BE2C (cell line): ENCODE data around the gene ASTN2.
"Not testable (repeated sequence)": the region's sequence is repeated elsewhere in the genome, so short reads cannot be mapped to it uniquely, and the experiment has no call there.

ENCODE experiments used
- DNase-seq: peaks from one replicate; pipeline ENCODE4 v3.0.0-alpha.2; 2020
- H3K27me3 ChIP-seq: fragments of 250-450 bp; sonication (Bioruptor Pico); 2 replicates; pipeline ENCODE4 v1.5.1; 2020; ENCODE audit warnings: mild to moderate bottlenecking
- H3K36me3 ChIP-seq: fragments of 250-450 bp; sonication (Bioruptor Pico); 2 replicates; pipeline ENCODE4 v1.5.1; 2020; ENCODE audit warnings: mild to moderate bottlenecking
- H3K4me1 ChIP-seq: fragments of 250-450 bp; sonication (Bioruptor Pico); 2 replicates; pipeline ENCODE4 v1.5.1; 2020
- H3K4me3 ChIP-seq: 2 replicates; pipeline ENCODE4 v1.5.1; 2011; ENCODE audit warnings: low read depth, low read length
- H3K9me3 ChIP-seq: fragments of 250-450 bp; sonication (Bioruptor Pico); 2 replicates; pipeline ENCODE4 v1.5.1; 2020
- TF ChIP-seq, protein P1 (sequence below): IDR thresholded peaks from 2 replicates; pipeline ENCODE4 v1.5.1; 2012; ENCODE audit warnings: mild to moderate bottlenecking, low read depth, low read length

Gene ASTN2

DNA sequence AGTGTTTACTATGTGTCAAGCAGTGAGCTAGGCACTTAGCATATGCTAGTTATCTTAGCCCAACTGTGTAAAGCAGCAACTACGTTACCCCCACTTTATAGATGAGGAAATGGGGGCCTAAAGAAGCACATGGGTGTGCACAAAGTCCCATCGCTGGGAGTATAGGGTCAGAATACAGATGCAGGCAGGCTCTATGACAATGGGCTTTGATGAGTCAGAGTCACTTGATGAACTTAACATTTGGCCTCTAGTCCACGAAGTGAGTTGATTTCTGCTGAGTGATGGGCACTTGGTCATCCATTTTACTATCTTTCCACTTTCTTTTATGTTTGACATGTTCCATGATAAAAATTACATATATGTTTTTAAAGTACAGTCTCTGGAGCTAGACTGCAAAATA lies 523.4 kb downstream of the ASTN2 start:
- Histone ChIP-seq H3K27me3 (no peaks in the 10 kb centered on the region), H3K4me1 (no peaks in the 10 kb centered on the region), H3K36me3 (no peaks in the 10 kb centered on the region), H3K4me3 (no peak overlapping the region), H3K9me3 (no peaks in the 10 kb centered on the region)
- TF ChIP-seq, protein P1, sequence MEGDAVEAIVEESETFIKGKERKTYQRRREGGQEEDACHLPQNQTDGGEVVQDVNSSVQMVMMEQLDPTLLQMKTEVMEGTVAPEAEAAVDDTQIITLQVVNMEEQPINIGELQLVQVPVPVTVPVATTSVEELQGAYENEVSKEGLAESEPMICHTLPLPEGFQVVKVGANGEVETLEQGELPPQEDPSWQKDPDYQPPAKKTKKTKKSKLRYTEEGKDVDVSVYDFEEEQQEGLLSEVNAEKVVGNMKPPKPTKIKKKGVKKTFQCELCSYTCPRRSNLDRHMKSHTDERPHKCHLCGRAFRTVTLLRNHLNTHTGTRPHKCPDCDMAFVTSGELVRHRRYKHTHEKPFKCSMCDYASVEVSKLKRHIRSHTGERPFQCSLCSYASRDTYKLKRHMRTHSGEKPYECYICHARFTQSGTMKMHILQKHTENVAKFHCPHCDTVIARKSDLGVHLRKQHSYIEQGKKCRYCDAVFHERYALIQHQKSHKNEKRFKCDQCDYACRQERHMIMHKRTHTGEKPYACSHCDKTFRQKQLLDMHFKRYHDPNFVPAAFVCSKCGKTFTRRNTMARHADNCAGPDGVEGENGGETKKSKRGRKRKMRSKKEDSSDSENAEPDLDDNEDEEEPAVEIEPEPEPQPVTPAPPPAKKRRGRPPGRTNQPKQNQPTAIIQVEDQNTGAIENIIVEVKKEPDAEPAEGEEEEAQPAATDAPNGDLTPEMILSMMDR = no peak
- no peak for DNase-seq

DNA sequence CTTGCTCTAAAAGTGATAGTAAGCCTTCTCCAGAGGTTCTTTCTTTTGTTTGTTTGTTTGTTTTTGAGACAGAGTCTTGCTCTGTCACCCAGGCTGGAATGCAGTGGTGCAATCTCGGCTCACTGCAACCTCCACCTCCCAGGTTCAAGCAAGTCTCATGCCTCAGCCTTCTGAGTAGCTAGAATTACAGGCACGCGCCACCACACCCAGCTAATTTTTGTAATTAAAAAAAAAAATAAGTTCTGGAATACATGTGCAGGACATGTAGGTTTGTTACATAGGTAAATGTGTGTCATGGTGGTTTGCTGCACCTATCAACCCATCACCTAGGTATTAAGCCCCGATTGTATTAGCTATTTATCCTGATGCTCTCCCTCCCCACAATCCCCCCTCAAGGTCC lies 526.4 kb downstream of the ASTN2 start:
- H3K27me3 ChIP-seq, H3K4me1 ChIP-seq, DNase-seq, H3K36me3 ChIP-seq, H3K9me3 ChIP-seq, H3K4me3 ChIP-seq: not testable (repeated sequence)

DNA sequence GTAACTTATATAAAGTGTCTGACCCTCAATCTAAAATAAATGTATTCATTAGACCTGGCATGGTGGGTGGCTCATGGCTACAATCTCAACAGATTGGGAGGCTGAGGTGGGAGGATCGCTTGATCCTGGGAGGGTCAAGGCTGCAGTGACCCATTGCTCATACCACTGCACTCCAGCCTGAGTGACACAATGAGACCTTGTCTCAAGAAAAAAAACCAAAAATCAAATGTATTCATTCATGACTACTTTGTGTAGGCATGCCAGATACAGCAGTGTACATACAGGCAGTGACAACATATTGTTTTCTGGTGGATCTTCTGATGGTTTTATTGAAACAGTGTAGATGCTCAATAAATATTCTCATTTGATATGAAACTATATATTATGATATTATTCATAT lies 526.8 kb downstream of the ASTN2 start:
- TF ChIP-seq, protein P1 = no peak
- no peaks in the 10 kb centered on the region; the same call in 1 of the 2 replicates for H3K36me3 ChIP-seq
- no peak overlapping the region for H3K4me3 ChIP-seq
- H3K27me3 ChIP-seq = no peaks in the 10 kb centered on the region
- H3K4me1 ChIP-seq = no peaks in the 10 kb centered on the region
- DNase-seq = no peak
- H3K9me3 ChIP-seq = no peaks in the 10 kb centered on the region

DNA sequence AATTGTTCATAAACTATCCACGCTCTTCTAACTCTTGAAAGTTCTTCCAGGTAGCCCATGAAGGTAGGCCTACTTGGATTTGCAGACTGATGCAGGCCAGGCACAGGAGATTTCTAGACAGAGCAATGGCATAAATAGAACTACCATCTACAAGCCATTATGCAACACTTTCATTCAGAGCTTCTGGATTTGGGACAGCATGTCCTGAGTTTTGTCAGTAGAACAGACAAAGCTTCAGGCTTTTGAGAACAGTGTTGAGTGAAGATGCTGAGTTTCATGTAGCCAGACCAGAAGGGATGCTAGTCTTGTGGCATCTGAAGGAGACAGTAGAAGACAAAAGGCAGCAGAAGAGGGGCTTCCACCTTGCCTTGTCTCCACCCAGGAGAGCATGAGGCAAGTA lies 531.2 kb downstream of the ASTN2 start:
- H3K9me3 ChIP-seq = no peaks in the 10 kb centered on the region
- H3K4me1 ChIP-seq = no peaks in the 10 kb centered on the region
- TF ChIP-seq, protein P1 = no peak
- no peak overlapping the region for H3K4me3 ChIP-seq
- no peak for DNase-seq
- no peaks in the 10 kb centered on the region for H3K27me3 ChIP-seq
- H3K36me3 ChIP-seq = no peaks in the 10 kb centered on the region; the same call in 1 of the 2 replicates

DNA sequence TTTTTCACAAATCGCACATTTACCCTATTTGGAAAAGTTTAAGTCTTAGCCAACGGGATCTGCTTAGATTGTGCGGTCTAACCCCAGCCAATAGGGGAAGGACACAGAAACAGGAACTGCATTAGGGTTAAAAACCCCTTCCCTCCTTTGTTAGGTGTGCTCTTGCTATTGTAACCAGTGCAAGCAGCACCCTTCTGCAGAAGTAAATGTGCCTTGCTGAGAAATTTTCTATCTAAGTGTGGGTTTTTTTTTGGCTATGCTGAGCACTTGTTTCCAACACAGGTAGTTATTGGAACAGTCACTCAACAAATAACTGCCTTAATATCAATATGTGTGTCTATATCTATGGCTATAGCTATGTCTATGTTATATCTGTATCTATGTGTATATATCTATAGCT lies 537.8 kb downstream of the ASTN2 start:
- no peak for DNase-seq
- H3K9me3 ChIP-seq = no peaks in the 10 kb centered on the region; the same call in 1 of the 2 replicates
- no peak overlapping the region for H3K4me3 ChIP-seq
- no peaks in the 10 kb centered on the region for H3K4me1 ChIP-seq
- peaks cover 3% of the 10 kb centered on the region for H3K36me3 ChIP-seq
- TF ChIP-seq, protein P1 = no peak
- no peaks in the 10 kb centered on the region for H3K27me3 ChIP-seq

DNA sequence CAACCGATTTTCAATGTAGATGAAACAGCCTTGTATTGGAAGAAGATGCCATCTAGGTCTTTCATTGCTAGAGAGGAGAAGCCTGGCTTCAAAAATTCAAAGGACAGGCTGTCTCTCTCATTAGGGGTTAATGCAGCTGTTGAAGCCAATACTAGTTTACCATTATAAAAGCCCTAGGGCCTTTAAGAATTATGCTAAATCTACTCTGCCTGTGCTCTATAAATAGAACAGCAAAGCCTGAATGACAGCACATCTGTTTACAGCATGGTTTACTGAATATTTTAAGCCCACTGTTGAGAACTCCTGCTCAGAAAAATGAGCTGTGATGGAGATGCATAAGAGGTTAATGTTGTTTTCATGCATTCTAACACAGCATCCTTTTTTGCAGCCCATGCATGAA lies 539.3 kb downstream of the ASTN2 start:
- no peak overlapping the region for H3K4me3 ChIP-seq
- TF ChIP-seq, protein P1 = no peak
- no peak for DNase-seq
- H3K4me1 ChIP-seq = no peaks in the 10 kb centered on the region
- H3K9me3 ChIP-seq = no peaks in the 10 kb centered on the region; the same call in 1 of the 2 replicates
- peaks cover 3% of the 10 kb centered on the region for H3K36me3 ChIP-seq
- no peaks in the 10 kb centered on the region for H3K27me3 ChIP-seq
